Uterus (tissue), 4 donors: ENCODE results near the gene CCS. TPM values are rescaled to one million over a fixed set of nuclear protein-coding genes. Genes with fewer than 3 reads are reported as not detected.

Source experiments
- DNase-seq, 2 donors: peaks; one replicate each; pipeline ENCODE4 v3.0.0-alpha.2; 2019 to 2020
- H3K27ac ChIP-seq, 2 donors: fragments of 200-600 bp; sonication (generic); 1 replicate in 1 of 2; 2 replicates in 1 of 2; pipeline ENCODE4 v1.5.1; 2016 to 2018
- H3K27me3 ChIP-seq, 2 donors: fragments of 200-600 bp; sonication (generic); one replicate each; pipeline ENCODE4 v1.5.1; 2018 to 2019; ENCODE audit warnings: control low read depth in 1 of 2
- H3K36me3 ChIP-seq, 2 donors: fragments of 200-600 bp; sonication (generic); one replicate each; pipeline ENCODE4 v1.5.1; 2019; ENCODE audit warnings: control low read depth in 1 of 2
- H3K4me1 ChIP-seq, 2 donors: fragments of 200-600 bp; sonication (generic); one replicate each; pipeline ENCODE4 v1.5.1; 2018 to 2019; ENCODE audit warnings: control low read depth in 1 of 2
- H3K4me3 ChIP-seq, 2 donors: fragments of 200-600 bp; sonication (generic); 1 replicate in 1 of 2; 2 replicates in 1 of 2; pipeline ENCODE4 v1.5.1; 2018 to 2019; ENCODE audit warnings: mild to moderate bottlenecking in 1 of 2
- H3K9me3 ChIP-seq, 2 donors: fragments of 200-600 bp; sonication (generic); one replicate each; pipeline ENCODE4 v1.5.1; 2019; ENCODE audit warnings: control low read depth in 1 of 2
- CTCF ChIP-seq, 4 experiments: fragments of 200-600 bp in 2 of 4; fragments of 450-650 bp in 2 of 4; sonication (generic) in 2 of 4; IDR thresholded peaks; one replicate each; pipeline ENCODE4 v1.5.1; 2016 to 2019; ENCODE audit warnings: antibody characterized with exemption in 4 of 4, mild to moderate bottlenecking in 2 of 4, moderate library complexity in 1 of 4
- POLR2A ChIP-seq, 2 donors: fragments of 450-650 bp; IDR thresholded peaks; one replicate each; pipeline ENCODE4 v1.6.1; 2016; ENCODE audit warnings: antibody characterized with exemption in 2 of 2, mild to moderate bottlenecking in 1 of 2, moderate library complexity in 1 of 2
- intact Hi-C: fragments of 100-400 bp; cut with DNase I; formaldehyde crosslinking; loops from one replicate; pipeline ENCODE4 v1.15.1; 2023; ENCODE audit warnings: low total_unique reads
- total RNA-seq, 4 donors: library from RNA; depleted of rRNA in 3 of 4; stranded (reverse); fragments of >200 nt in 3 of 4; gene quantifications; one replicate each; pipeline versions ENCODE4 v1.1.0 to v1.2.4, GENCODE V29; 2014 to 2023
- donor health status: DM: yes; HTN: yes; CAD: no.

The CCS gene
- total RNA-seq, 4 donors from 2014 or later = 13.5 to 52.0 (median 42.9) TPM

GRCh38 chr11:66548774-66549630 lies 44.0 kb upstream of the CCS start:
- Histone ChIP-seq H3K4me3 (no peak overlapping the region), H3K27ac (no peak overlapping the region), H3K27me3 (no peaks in the 10 kb centered on the region), H3K36me3 (no peaks in the 10 kb centered on the region), H3K4me1 (no peaks in the 10 kb centered on the region), H3K9me3 (no peaks in the 10 kb centered on the region)
- intact Hi-C loops = no loop called here
- no peak for TF ChIP-seq CTCF (IDR thresholded peaks at IDR 0.05)
- TF ChIP-seq POLR2A (IDR thresholded peaks at IDR 0.05) = no peak
- no peak for DNase-seq

- Histone ChIP-seq H3K27ac (no peak overlapping the region), H3K4me1 (no peaks in the 10 kb centered on the region), H3K9me3 (no peaks in the 10 kb centered on the region), H3K4me3 (no peak overlapping the region), H3K27me3 (no peaks in the 10 kb centered on the region), H3K36me3 (no peaks in the 10 kb centered on the region)
- TF ChIP-seq CTCF (IDR thresholded peaks at IDR 0.05) (no peak), POLR2A (IDR thresholded peaks at IDR 0.05) (no peak)
- DNase-seq = no peak
- intact Hi-C loops = no loop called here
Measured at GRCh38 chr11:66549696-66550095, 43.3 kb upstream of the CCS start.

GRCh38 chr11:66550887-66551286 lies 42.1 kb upstream of the CCS start:
- Histone ChIP-seq H3K36me3 (no peaks in the 10 kb centered on the region), H3K27me3 (no peaks in the 10 kb centered on the region), H3K4me1 (no peaks in the 10 kb centered on the region), H3K27ac (no peak overlapping the region), H3K4me3 (no peak overlapping the region), H3K9me3 (no peaks in the 10 kb centered on the region)
- DNase-seq = no peak
- intact Hi-C loops = no loop called here
- TF ChIP-seq POLR2A (IDR thresholded peaks at IDR 0.05) = no peak
- TF ChIP-seq CTCF (IDR thresholded peaks at IDR 0.05) = no peak

- Histone ChIP-seq H3K9me3 (no peaks in the 10 kb centered on the region), H3K27ac (no peak overlapping the region), H3K4me3 (no peak overlapping the region), H3K4me1 (no peaks in the 10 kb centered on the region), H3K27me3 (no peaks in the 10 kb centered on the region), H3K36me3 (no peaks in the 10 kb centered on the region)
- no peak for DNase-seq
- TF ChIP-seq CTCF (IDR thresholded peaks at IDR 0.05) = no peak
- TF ChIP-seq POLR2A (IDR thresholded peaks at IDR 0.05) = no peak
- intact Hi-C loops = no loop called here
Measured at GRCh38 chr11:66554602-66555001, 38.4 kb upstream of the CCS start.

- no peak overlapping the region for H3K4me3 ChIP-seq
- no peak overlapping the region for H3K27ac ChIP-seq
- no peaks in the 10 kb centered on the region for H3K36me3 ChIP-seq
- no peak for DNase-seq
- intact Hi-C loops = no loop called here
- no peaks in the 10 kb centered on the region for H3K9me3 ChIP-seq
- TF ChIP-seq POLR2A (IDR thresholded peaks at IDR 0.05) = no peak
- TF ChIP-seq CTCF (IDR thresholded peaks at IDR 0.05) = no peak
- H3K27me3 ChIP-seq = no peaks in the 10 kb centered on the region
- H3K4me1 ChIP-seq = no peaks in the 10 kb centered on the region
Measured at GRCh38 chr11:66555416-66555815, 37.6 kb upstream of the CCS start.
